Measurements from ENCODE around the gene MLIP.
"Not testable (repeated sequence)": the region's sequence is repeated elsewhere in the genome, so short reads cannot be mapped to it uniquely, and the experiment has no call there.

The MLIP gene

DNA sequence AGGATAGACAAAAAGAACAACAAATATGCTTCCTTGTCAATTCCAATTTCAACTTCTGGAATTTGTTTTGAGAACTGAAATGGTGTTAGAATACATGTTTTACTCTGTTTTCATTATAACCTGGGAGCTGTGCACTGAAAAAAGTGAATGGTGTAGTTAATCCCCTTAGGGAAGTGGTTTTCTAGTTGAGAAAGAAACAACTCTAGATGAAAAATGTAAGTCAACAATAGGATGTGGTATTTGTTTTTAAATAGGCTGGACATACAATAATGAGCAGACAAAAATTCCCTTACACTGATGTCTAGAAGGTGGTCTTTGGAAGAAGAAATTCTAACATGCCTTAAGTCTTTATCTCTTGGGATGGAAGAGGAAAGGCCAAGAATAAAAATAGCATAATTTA, 137.1 kb downstream of the MLIP start:
- no peak overlapping the region for H3K4me3 ChIP-seq (replicated peaks in 1 of 2; ENCODE audit: low read depth in 2 of 2, low read length in 2 of 2)
- no peak for DNase-seq (ENCODE audit: low read depth in 2 of 2)
- TF ChIP-seq, protein P1, sequence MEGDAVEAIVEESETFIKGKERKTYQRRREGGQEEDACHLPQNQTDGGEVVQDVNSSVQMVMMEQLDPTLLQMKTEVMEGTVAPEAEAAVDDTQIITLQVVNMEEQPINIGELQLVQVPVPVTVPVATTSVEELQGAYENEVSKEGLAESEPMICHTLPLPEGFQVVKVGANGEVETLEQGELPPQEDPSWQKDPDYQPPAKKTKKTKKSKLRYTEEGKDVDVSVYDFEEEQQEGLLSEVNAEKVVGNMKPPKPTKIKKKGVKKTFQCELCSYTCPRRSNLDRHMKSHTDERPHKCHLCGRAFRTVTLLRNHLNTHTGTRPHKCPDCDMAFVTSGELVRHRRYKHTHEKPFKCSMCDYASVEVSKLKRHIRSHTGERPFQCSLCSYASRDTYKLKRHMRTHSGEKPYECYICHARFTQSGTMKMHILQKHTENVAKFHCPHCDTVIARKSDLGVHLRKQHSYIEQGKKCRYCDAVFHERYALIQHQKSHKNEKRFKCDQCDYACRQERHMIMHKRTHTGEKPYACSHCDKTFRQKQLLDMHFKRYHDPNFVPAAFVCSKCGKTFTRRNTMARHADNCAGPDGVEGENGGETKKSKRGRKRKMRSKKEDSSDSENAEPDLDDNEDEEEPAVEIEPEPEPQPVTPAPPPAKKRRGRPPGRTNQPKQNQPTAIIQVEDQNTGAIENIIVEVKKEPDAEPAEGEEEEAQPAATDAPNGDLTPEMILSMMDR (IDR thresholded peaks at IDR 0.05; ENCODE audit: low read depth, low read length), result no peak

DNA sequence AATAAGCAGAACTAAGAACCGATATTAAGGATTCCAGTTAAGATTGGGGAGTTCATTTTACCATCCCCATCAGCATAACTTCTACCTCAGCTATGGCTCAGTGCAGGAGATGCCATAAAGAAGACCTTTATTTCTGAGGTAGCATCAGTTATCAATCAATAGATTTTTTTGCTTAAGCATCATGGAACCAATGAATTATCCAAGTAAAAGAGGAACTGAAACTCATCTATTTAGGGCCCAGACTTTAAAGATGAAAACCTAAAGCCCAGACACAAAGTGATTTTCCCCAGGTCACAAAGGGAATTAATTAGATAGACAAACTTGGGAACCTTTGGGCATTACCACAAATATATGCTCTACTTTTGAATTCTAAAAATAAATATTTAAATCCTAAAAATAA, 137.8 kb downstream of the MLIP start:
- TF ChIP-seq, protein P1 (IDR thresholded peaks at IDR 0.05; ENCODE audit: low read depth, low read length), result no peak
- no peak overlapping the region for H3K4me3 ChIP-seq (replicated peaks in 1 of 2; ENCODE audit: low read depth in 2 of 2, low read length in 2 of 2)
- DNase-seq (ENCODE audit: low read depth in 2 of 2), result no peak

DNA sequence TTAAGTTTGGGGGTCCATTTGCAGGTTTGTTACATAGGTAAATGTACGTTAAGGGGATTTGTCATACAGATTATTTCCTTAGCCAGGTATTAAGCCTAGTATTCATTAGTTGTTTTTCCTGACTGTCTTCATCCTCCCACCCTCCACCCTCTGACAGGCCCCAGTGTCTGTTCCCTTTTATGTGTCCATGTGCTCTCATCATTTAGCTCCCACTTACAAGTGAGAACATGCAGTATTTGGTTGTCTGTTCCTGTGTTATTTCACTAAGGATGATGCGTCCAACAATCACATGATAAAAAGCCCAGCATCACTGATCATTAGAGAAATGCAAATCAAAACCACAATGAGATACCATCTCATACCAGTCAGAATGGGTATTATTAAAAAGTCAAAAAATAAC, 138.6 kb downstream of the MLIP start:
- not testable (repeated sequence) for DNase-seq (ENCODE audit: low read depth in 2 of 2); H3K4me3 ChIP-seq (replicated peaks in 1 of 2; ENCODE audit: low read depth in 2 of 2, low read length in 2 of 2)

DNA sequence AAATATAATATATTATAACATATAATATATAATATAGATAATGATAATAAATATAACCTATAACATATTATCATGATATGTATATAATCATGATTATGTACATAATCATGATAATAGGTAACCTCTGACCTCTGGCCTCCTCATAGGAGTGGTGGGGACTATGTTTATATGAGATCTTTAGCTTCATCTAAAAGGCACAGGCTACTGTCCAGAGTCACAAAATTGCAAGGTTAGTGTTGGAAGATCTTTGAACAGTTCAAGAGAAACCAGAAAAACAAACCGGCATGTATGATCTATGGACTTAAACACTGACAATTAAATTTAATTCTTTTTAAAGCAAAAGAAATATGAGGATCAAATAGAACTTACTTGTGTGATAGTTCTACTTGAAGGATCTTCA, 141.3 kb downstream of the MLIP start:
- TF ChIP-seq, protein P1 (IDR thresholded peaks at IDR 0.05; ENCODE audit: low read depth, low read length), result no peak

DNA sequence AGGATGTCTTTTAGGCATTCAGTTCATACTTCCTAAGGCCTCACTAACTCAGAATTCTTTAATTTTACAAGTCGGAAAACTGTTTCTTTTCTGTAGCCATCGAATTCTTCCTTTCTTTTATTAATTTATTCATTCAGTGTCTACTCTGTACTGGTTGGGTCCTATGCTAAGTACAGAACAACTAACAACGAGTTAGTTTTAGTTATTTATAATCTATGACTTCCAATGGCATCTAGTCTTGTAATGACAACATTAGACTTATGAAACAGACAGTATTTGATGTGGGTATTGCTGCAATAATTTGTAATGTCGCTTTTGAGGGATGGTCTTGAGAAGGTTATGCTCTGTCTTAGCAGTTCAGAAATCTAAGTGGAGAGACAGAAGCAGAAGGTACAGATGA, 141.7 kb downstream of the MLIP start:
- TF ChIP-seq, protein P1 (IDR thresholded peaks at IDR 0.05; ENCODE audit: low read depth, low read length), result no peak
- H3K4me3 ChIP-seq (replicated peaks in 1 of 2; ENCODE audit: low read depth in 2 of 2, low read length in 2 of 2), result no peak overlapping the region
- no peak for DNase-seq (ENCODE audit: low read depth in 2 of 2)

More for the DNA sequence above, 141.3 kb downstream of the MLIP start:
- DNase-seq (ENCODE audit: low read depth in 2 of 2), result no peak
- H3K4me3 ChIP-seq (replicated peaks in 1 of 2; ENCODE audit: low read depth in 2 of 2, low read length in 2 of 2), result no peak overlapping the region

DNA sequence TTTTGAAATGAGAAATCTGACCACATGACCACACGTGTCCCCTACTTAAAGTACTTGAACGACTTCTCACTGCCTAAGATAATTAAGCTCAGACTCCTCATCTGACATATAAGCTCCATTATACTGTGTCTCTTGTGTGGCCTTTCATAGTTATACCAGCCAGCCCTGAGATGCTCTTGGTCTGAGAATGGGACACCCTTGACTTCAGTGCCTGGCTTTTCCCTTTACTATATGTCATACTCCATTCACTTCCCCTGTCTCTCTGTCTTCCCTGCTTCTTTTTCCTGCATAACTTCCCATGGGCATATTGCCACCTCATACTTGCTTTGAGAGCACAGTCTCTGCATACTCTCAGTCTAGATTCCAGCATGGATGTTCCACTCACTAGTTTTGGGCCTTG, 143.6 kb downstream of the MLIP start:
- no peak overlapping the region for H3K4me3 ChIP-seq (replicated peaks in 1 of 2; ENCODE audit: low read depth in 2 of 2, low read length in 2 of 2)
- no peak for DNase-seq (ENCODE audit: low read depth in 2 of 2)
- TF ChIP-seq, protein P1 (IDR thresholded peaks at IDR 0.05; ENCODE audit: low read depth, low read length), result no peak

DNA sequence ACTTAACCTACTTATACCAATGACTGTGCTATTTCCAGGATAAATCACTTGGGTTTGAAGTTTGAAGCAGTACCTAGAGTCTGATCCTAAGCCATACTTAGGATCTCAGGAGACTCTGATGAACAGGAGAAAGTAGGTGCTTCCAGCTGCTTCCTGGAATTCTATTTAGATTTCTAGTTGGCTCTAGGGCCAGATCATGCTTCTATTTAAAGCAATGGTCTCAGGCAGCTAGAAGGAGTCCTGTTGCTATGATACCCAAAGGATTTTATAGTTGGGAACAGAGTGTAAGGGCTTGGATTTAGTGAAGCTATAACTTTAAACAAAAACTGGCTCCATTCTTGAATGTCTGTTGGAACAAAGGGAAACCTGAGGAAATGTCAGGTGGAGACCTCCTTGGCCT, 144.6 kb downstream of the MLIP start:
- DNase-seq (ENCODE audit: low read depth in 2 of 2), result no peak
- H3K4me3 ChIP-seq (replicated peaks in 1 of 2; ENCODE audit: low read depth in 2 of 2, low read length in 2 of 2), result no peak overlapping the region
- TF ChIP-seq, protein P1 (IDR thresholded peaks at IDR 0.05; ENCODE audit: low read depth, low read length), result no peak

All from cardiac fibroblast (primary cell).